Embryonic facial prominence (tissue), 1 donor: ENCODE results near the gene NR4A1.

Experiments used
- DNase-seq: peaks from one replicate; pipeline ENCODE4 v3.0.0-alpha.2; 2016; ENCODE audit errors: extremely low spot score

Gene NR4A1

GRCh38 chr12:52018433-52019112, 32.7 kb upstream of the NR4A1 start:
- DNase-seq: no peak

- no peak for DNase-seq
Measured at GRCh38 chr12:52019113-52019770, 32.0 kb upstream of the NR4A1 start.

- no peak for DNase-seq
Measured at GRCh38 chr12:52020539-52021336, 30.5 kb upstream of the NR4A1 start.

GRCh38 chr12:52022841-52023181, 28.4 kb upstream of the NR4A1 start:
- no peak for DNase-seq

GRCh38 chr12:52023182-52023975, 27.9 kb upstream of the NR4A1 start:
- DNase-seq: no peak

- no peak for DNase-seq
Measured at GRCh38 chr12:52023976-52024688, 27.1 kb upstream of the NR4A1 start.

- DNase-seq: no peak
Measured at GRCh38 chr12:52024845-52025230, 26.4 kb upstream of the NR4A1 start.

GRCh38 chr12:52026263-52026662, 25.0 kb upstream of the NR4A1 start:
- no peak for DNase-seq

- no peak for DNase-seq
Measured at GRCh38 chr12:52027085-52027843, 24.0 kb upstream of the NR4A1 start.

GRCh38 chr12:52029685-52030084, 21.6 kb upstream of the NR4A1 start:
- DNase-seq: no peak

GRCh38 chr12:52032446-52032803, 18.8 kb upstream of the NR4A1 start:
- no peak for DNase-seq

GRCh38 chr12:52032804-52033445, 18.3 kb upstream of the NR4A1 start:
- DNase-seq: peak; percentile 96

- DNase-seq: no peak
Measured at GRCh38 chr12:52033446-52034140, 17.6 kb upstream of the NR4A1 start.

GRCh38 chr12:52035190-52035589, 16.1 kb upstream of the NR4A1 start:
- peak; percentile 81 for DNase-seq

- no peak for DNase-seq
Measured at GRCh38 chr12:52035926-52036325, 15.3 kb upstream of the NR4A1 start.

- peak; percentile 74 for DNase-seq
Measured at GRCh38 chr12:52036587-52037171, 14.6 kb upstream of the NR4A1 start.

GRCh38 chr12:52037248-52037861, 13.9 kb upstream of the NR4A1 start:
- no peak for DNase-seq

- no peak for DNase-seq
Measured at GRCh38 chr12:52038447-52038846, 12.8 kb upstream of the NR4A1 start.

- DNase-seq: no peak
Measured at GRCh38 chr12:52041035-52041434, 10.2 kb upstream of the NR4A1 start.
